ENCODE measurements around the gene PNPLA5. TPM values are rescaled to one million over a fixed set of nuclear protein-coding genes. Genes with fewer than 3 reads are reported as not detected.

The PNPLA5 gene
- total RNA-seq, 1 experiment from 2014 or later = 5.5 TPM

DNA sequence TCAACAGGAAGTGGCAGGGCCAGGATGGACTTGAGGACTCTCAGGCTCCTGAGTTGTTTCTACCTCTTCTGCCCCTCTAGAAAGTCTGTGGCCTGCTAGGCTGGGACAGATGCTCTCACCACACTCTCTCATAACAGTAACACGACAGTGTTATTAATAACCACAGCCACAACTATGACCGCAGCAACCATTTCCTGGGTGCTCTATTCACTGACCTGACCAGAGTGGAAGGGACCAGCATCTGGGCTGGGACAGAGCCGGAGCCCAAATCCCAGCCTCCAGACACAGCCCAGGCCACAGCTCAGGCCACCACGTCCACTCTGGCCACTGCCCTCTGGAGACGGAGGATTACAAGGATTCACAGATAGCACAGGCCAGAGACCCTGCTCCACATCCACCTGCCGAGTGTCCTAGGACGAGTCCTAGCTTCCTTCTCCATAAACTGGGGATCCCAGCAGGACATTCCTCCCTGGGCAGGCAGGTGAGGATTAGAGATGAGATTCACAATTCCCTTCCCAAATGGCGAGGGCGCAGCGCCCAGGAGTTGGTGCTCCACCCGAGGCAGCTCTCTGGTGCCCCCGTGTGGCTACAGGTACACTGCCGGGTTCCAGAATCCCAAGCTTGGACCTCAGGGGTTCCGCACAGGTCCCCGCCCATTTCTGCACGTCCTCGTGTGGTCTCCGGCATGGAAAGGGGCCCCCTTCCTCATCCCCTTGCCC lies 7.1 kb downstream of the PNPLA5 start:
- Histone ChIP-seq H2BK120ac (ENCODE audit: low read depth, low read length, poor library complexity, severe bottlenecking) (no peak overlapping the region), H4K20me1 (ENCODE audit: control insufficient read depth, insufficient read depth, insufficient read length) (no peaks in the 10 kb centered on the region), H3K9ac (ENCODE audit: extremely low read depth, insufficient read length, low read length) (no peak overlapping the region), H2BK15ac (ENCODE audit: low read depth, low read length) (no peak overlapping the region), H3K23ac (ENCODE audit: insufficient read length, low read depth, low read length) (no peak overlapping the region), H3K18ac (ENCODE audit: insufficient read length, low read depth, low read length) (no peak overlapping the region), H3K9me3 (ENCODE audit: control insufficient read depth, low read depth, low read length) (no peaks in the 10 kb centered on the region), H3K4me2 (ENCODE audit: insufficient read depth, insufficient read length, low read length) (no peak overlapping the region), H2BK20ac (ENCODE audit: low read depth, low read length, poor library complexity, severe bottlenecking) (no peak overlapping the region), H3K56ac (ENCODE audit: insufficient read length, low read depth, low read length) (no peak overlapping the region), H3K79me1 (ENCODE audit: insufficient read depth, low read depth, low read length, poor library complexity, severe bottlenecking) (no peaks in the 10 kb centered on the region), H3K4ac (ENCODE audit: low read depth, low read length) (no peak overlapping the region), H3K23me2 (ENCODE audit: insufficient read length, low read depth, low read length, poor library complexity, severe bottlenecking) (no peaks in the 10 kb centered on the region), H3K4me1 (ENCODE audit: insufficient read depth, low read length) (no peaks in the 10 kb centered on the region), H3K14ac (ENCODE audit: insufficient read depth, low read length) (no peak overlapping the region), H3K27me3 (ENCODE audit: insufficient read depth, low read length) (no peaks in the 10 kb centered on the region), H4K8ac (replicated peaks; ENCODE audit: insufficient read length, low read depth, low read length) (no peak overlapping the region), H2AK5ac (ENCODE audit: insufficient read length, low read length) (no peak overlapping the region), H3T11ph (ENCODE audit: low read length) (no peak overlapping the region), H4K5ac (ENCODE audit: insufficient read length, low read depth, low read length) (no peak overlapping the region), H4K91ac (ENCODE audit: insufficient read length, low read depth, low read length) (no peak overlapping the region), H3K27ac (ENCODE audit: insufficient read length, low read depth, low read length) (no peak overlapping the region), H2BK5ac (ENCODE audit: insufficient read length, low read length) (no peak overlapping the region), H3K79me2 (ENCODE audit: insufficient read depth, low read length) (no peaks in the 10 kb centered on the region), H2AFZ (ENCODE audit: low read length) (no peak overlapping the region), H2BK12ac (ENCODE audit: insufficient read length, low read depth, low read length) (no peak overlapping the region)
- Mint-ChIP-seq H3K36me3 (ENCODE audit: insufficient read depth in 1 of 3, low read depth in 3 of 3) (peaks cover 5 to 13% (median 8%) of the 10 kb centered on the region in 3 experiments; a peak in 5 of 7 replicates), H3K27ac (no peak overlapping the region), H3K9me3 (no peaks in the 10 kb centered on the region), H3K4me3 (no peak overlapping the region), H3K27me3 (ENCODE audit: low read depth) (peaks cover 3% of the 10 kb centered on the region), H3K4me1 (peaks cover 7% of the 10 kb centered on the region in 2 experiments)
- DNase-seq = peak; percentile 87
- TF ChIP-seq, protein P1, sequence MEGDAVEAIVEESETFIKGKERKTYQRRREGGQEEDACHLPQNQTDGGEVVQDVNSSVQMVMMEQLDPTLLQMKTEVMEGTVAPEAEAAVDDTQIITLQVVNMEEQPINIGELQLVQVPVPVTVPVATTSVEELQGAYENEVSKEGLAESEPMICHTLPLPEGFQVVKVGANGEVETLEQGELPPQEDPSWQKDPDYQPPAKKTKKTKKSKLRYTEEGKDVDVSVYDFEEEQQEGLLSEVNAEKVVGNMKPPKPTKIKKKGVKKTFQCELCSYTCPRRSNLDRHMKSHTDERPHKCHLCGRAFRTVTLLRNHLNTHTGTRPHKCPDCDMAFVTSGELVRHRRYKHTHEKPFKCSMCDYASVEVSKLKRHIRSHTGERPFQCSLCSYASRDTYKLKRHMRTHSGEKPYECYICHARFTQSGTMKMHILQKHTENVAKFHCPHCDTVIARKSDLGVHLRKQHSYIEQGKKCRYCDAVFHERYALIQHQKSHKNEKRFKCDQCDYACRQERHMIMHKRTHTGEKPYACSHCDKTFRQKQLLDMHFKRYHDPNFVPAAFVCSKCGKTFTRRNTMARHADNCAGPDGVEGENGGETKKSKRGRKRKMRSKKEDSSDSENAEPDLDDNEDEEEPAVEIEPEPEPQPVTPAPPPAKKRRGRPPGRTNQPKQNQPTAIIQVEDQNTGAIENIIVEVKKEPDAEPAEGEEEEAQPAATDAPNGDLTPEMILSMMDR (conservative IDR thresholded peaks at IDR 0.05) = peak; percentile 94
- WGBS (ENCODE audit: extremely low coverage, insufficient read length, low lambda C conversion rate) = no CpG with 5 or more reads among the region's 18 CpGs

Data from H9 (cell line).